ENCODE data around the gene PM20D2.

Gene PM20D2

GRCh38 chr6:89145091-89145955 is 532 bp upstream of the PM20D2 start:
- DNase-seq (ENCODE audit: low read depth in 2 of 2), result peak in 1 of 2 experiments; percentile 6

GRCh38 chr6:89146718-89147700 is 1.2 kb downstream of the PM20D2 start:
- DNase-seq (ENCODE audit: low read depth in 2 of 2), result peak; percentile 14 to 20

- DNase-seq (ENCODE audit: low read depth in 2 of 2), result peak in 1 of 2 experiments; percentile 25
Measured at GRCh38 chr6:89148016-89148750, 2.3 kb downstream of the PM20D2 start.

- no peak for DNase-seq (ENCODE audit: low read depth in 2 of 2)
Measured at GRCh38 chr6:89154131-89154530, 8.3 kb downstream of the PM20D2 start.

- no peak for DNase-seq (ENCODE audit: low read depth in 2 of 2)
Measured at GRCh38 chr6:89160331-89161092, 14.7 kb downstream of the PM20D2 start.

- no peak for DNase-seq (ENCODE audit: low read depth in 2 of 2)
Measured at GRCh38 chr6:89161326-89162046, 15.6 kb downstream of the PM20D2 start.

GRCh38 chr6:89162047-89162371 is 16.2 kb downstream of the PM20D2 start:
- DNase-seq (ENCODE audit: low read depth in 2 of 2), result no peak

GRCh38 chr6:89172131-89172530 is 26.3 kb downstream of the PM20D2 start:
- no peak for DNase-seq (ENCODE audit: low read depth in 2 of 2)

GRCh38 chr6:89173634-89174033 is 27.8 kb downstream of the PM20D2 start:
- no peak for DNase-seq (ENCODE audit: low read depth in 2 of 2)

- DNase-seq (ENCODE audit: low read depth in 2 of 2), result no peak
Measured at GRCh38 chr6:89180112-89180511, 34.3 kb downstream of the PM20D2 start.

GRCh38 chr6:89180971-89181370 is 35.1 kb downstream of the PM20D2 start:
- DNase-seq (ENCODE audit: low read depth in 2 of 2), result no peak

- no peak for DNase-seq (ENCODE audit: low read depth in 2 of 2)
Measured at GRCh38 chr6:89183294-89183693, 37.4 kb downstream of the PM20D2 start.

- no peak for DNase-seq (ENCODE audit: low read depth in 2 of 2)
Measured at GRCh38 chr6:89184344-89184743, 38.5 kb downstream of the PM20D2 start.

- no peak for DNase-seq (ENCODE audit: low read depth in 2 of 2)
Measured at GRCh38 chr6:89186762-89187161, 40.9 kb downstream of the PM20D2 start.

- DNase-seq (ENCODE audit: low read depth in 2 of 2), result no peak
Measured at GRCh38 chr6:89187504-89187903, 41.6 kb downstream of the PM20D2 start.

GRCh38 chr6:89190741-89191140 is 44.9 kb downstream of the PM20D2 start:
- DNase-seq (ENCODE audit: low read depth in 2 of 2), result no peak

GRCh38 chr6:89194559-89194958 is 48.7 kb downstream of the PM20D2 start:
- DNase-seq (ENCODE audit: low read depth in 2 of 2), result no peak

GRCh38 chr6:89197141-89197540 is 51.3 kb downstream of the PM20D2 start:
- DNase-seq (ENCODE audit: low read depth in 2 of 2), result no peak

- DNase-seq (ENCODE audit: low read depth in 2 of 2), result no peak
Measured at GRCh38 chr6:89198235-89198634, 52.4 kb downstream of the PM20D2 start.

- no peak for DNase-seq (ENCODE audit: low read depth in 2 of 2)
Measured at GRCh38 chr6:89199579-89199978, 53.7 kb downstream of the PM20D2 start.
